GM19193 (cell line): ENCODE data around the gene IL20RA.

Experiments
- POLR2A ChIP-seq: IDR thresholded peaks from 4 replicates; pipeline ENCODE4 v1.6.1; 2011; ENCODE audit not compliant: insufficient read depth, insufficient read length; ENCODE audit errors: extremely low read depth

IL20RA gene

GRCh38 chr6:137019476-137020272 is 25.1 kb downstream of the IL20RA start:
- no peak for TF ChIP-seq POLR2A

- no peak for TF ChIP-seq POLR2A
These were observed 27.7 kb downstream of the IL20RA start for GRCh38 chr6:137017081-137017480.

GRCh38 chr6:137016356-137016755 is 28.4 kb downstream of the IL20RA start:
- TF ChIP-seq POLR2A: no peak

GRCh38 chr6:137015943-137016342 is 28.8 kb downstream of the IL20RA start:
- no peak for TF ChIP-seq POLR2A

- TF ChIP-seq POLR2A: no peak
These were observed 30.8 kb downstream of the IL20RA start for GRCh38 chr6:137013738-137014602.

- no peak for TF ChIP-seq POLR2A
These were observed 31.7 kb downstream of the IL20RA start for GRCh38 chr6:137013031-137013430.

GRCh38 chr6:137011406-137011805 is 33.4 kb downstream of the IL20RA start:
- no peak for TF ChIP-seq POLR2A

GRCh38 chr6:137010128-137010718 is 34.5 kb downstream of the IL20RA start:
- TF ChIP-seq POLR2A: no peak

GRCh38 chr6:137008204-137008603 is 36.6 kb downstream of the IL20RA start:
- TF ChIP-seq POLR2A: no peak

- no peak for TF ChIP-seq POLR2A
These were observed 38.7 kb downstream of the IL20RA start for GRCh38 chr6:137006056-137006455.

- TF ChIP-seq POLR2A: no peak
These were observed 39.7 kb downstream of the IL20RA start for GRCh38 chr6:137005073-137005472.

- no peak for TF ChIP-seq POLR2A
These were observed 42.3 kb downstream of the IL20RA start for GRCh38 chr6:137002505-137002904.

- TF ChIP-seq POLR2A: no peak
These were observed 42.8 kb downstream of the IL20RA start for GRCh38 chr6:137001977-137002302.

GRCh38 chr6:137001299-137001976 is 43.3 kb downstream of the IL20RA start:
- TF ChIP-seq POLR2A: no peak

- TF ChIP-seq POLR2A: no peak
These were observed 43.9 kb downstream of the IL20RA start for GRCh38 chr6:137000825-137001224.
